Keratinocyte (primary cell): ENCODE measurements around the gene TICRR. TPM values are rescaled to one million over a fixed set of nuclear protein-coding genes. Genes with fewer than 3 reads are reported as not detected.

Source experiments
- DNase-seq: peaks from one replicate; pipeline ENCODE4 v3.0.0-alpha.2; 2011; ENCODE audit warnings: low read depth, missing footprints, low spot score
- FAIRE-seq: peaks from 2 replicates; lab custom pipeline; 2011; peaks lifted over from hg19 to GRCh38; lab: Jason Lieb, UNC
- H2AFZ ChIP-seq: 2 replicates; pipeline ENCODE4 v1.6.0; 2012; ENCODE audit warnings: low read length, control low read depth, inconsistent platforms; ENCODE audit not compliant: control insufficient read depth
- H3K27ac ChIP-seq: 2 replicates; pipeline ENCODE4 v1.5.1; 2011; ENCODE audit warnings: low read length; ENCODE audit not compliant: control insufficient read depth, insufficient read depth
- H3K27me3 ChIP-seq: 3 replicates; pipeline ENCODE4 v1.6.0; 2011; ENCODE audit warnings: low read length; ENCODE audit not compliant: control insufficient read depth, insufficient read depth; ENCODE audit errors: extremely low read depth
- H3K36me3 ChIP-seq, 2 experiments: 2 replicates in 1 of 2; 3 replicates in 1 of 2; pipeline ENCODE4 v1.5.1; 2011; ENCODE audit warnings: low read length in 2 of 2, mild to moderate bottlenecking in 1 of 2; ENCODE audit not compliant: control insufficient read depth in 2 of 2, insufficient read depth in 2 of 2; ENCODE audit errors: extremely low read depth in 1 of 2
- H3K4me1 ChIP-seq: 3 replicates; pipeline ENCODE4 v1.5.1; 2011; ENCODE audit warnings: low read length; ENCODE audit not compliant: control insufficient read depth, insufficient read depth; ENCODE audit errors: extremely low read depth
- H3K4me2 ChIP-seq: 3 replicates; pipeline ENCODE4 v1.6.0; 2011; ENCODE audit warnings: low read depth, low read length; ENCODE audit not compliant: control insufficient read depth, insufficient read depth; ENCODE audit errors: extremely low read depth
- H3K4me3 ChIP-seq, 3 experiments: fragments of 200-600 bp in 1 of 3; sonication (generic) in 1 of 3; 2 replicates in 2 of 3; 3 replicates in 1 of 3; pipeline ENCODE4 v1.5.1; 2011 to 2016; ENCODE audit warnings: low read length in 3 of 3, mild to moderate bottlenecking in 3 of 3, control low read depth in 2 of 3, inconsistent platforms in 1 of 3, low read depth in 1 of 3, mixed read lengths in 1 of 3, mixed run types in 1 of 3, moderate library complexity in 1 of 3; ENCODE audit not compliant: control insufficient read depth in 2 of 3, insufficient read depth in 2 of 3; ENCODE audit errors: extremely low read depth in 1 of 3
- H3K79me2 ChIP-seq: 2 replicates; pipeline ENCODE4 v1.6.0; 2012; ENCODE audit warnings: low read length; ENCODE audit not compliant: control insufficient read depth, insufficient read depth
- H3K9ac ChIP-seq: 3 replicates; pipeline ENCODE4 v1.6.0; 2011; ENCODE audit warnings: low read length; ENCODE audit not compliant: control insufficient read depth, insufficient read depth; ENCODE audit errors: extremely low read depth
- H3K9me1 ChIP-seq: 3 replicates; pipeline ENCODE4 v1.6.0; 2011; ENCODE audit warnings: low read length; ENCODE audit not compliant: control insufficient read depth, insufficient read depth; ENCODE audit errors: extremely low read depth
- H3K9me3 ChIP-seq: 2 replicates; pipeline ENCODE4 v1.5.1; 2012; ENCODE audit warnings: low read depth, low read length; ENCODE audit not compliant: control insufficient read depth
- H4K20me1 ChIP-seq: 3 replicates; pipeline ENCODE4 v1.6.0; 2011; ENCODE audit warnings: low read length; ENCODE audit not compliant: control insufficient read depth, insufficient read depth; ENCODE audit errors: extremely low read depth
- CTCF ChIP-seq, 3 experiments: IDR thresholded peaks in 1 of 3; conservative IDR thresholded peaks in 1 of 3; optimal IDR thresholded peaks in 1 of 3; 2 replicates in 2 of 3; 3 replicates in 1 of 3; pipeline versions ENCODE3 to v1.5.1; 2011; ENCODE audit warnings: low read length in 3 of 3, mild to moderate bottlenecking in 3 of 3, moderate library complexity in 2 of 3, control low read depth in 1 of 3, inconsistent platforms in 1 of 3; ENCODE audit not compliant: insufficient read depth in 2 of 3; ENCODE audit errors: extremely low read depth in 1 of 3
- EZH2 ChIP-seq: IDR thresholded peaks from one replicate; pipeline ENCODE4 v1.6.1; 2012; ENCODE audit warnings: inconsistent platforms, mild to moderate bottlenecking, low read length, moderate library complexity
- dilution Hi-C: fragments of 300-500 bp; cut with MboI; formaldehyde crosslinking; loops from one replicate; pipeline ENCODE4 v1.7.0; 2020; ENCODE audit warnings: low sequenced_read_pairs; ENCODE audit not compliant: extremely low pct_ligation_motif_present
- polyA plus RNA-seq, 5 experiments: library from polyadenylated mRNA; depleted of rRNA in 3 of 5; stranded (reverse) in 3 of 5; stranded (forward) in 1 of 5; unstranded in 1 of 5; fragments of >200 nt; gene quantifications; 1 replicate in 1 of 5; 2 replicates in 3 of 5; 3 replicates in 1 of 5; pipeline versions ENCODE4 v1.2.1 to v1.2.3, GENCODE V29; 2011 to 2012; ENCODE audit warnings: missing spikeins in 2 of 5, low read depth in 1 of 5, low replicate concordance in 1 of 5

Gene TICRR
- polyA plus RNA-seq, 1 donor (not counting 4 experiments of a cell fraction or from before 2014, with no cell fraction given) = 2.9 TPM

- Histone ChIP-seq H2AFZ (no peak overlapping the region), H3K9ac (no peak overlapping the region), H3K27ac (no peak overlapping the region), H3K4me2 (no peak overlapping the region), H3K79me2 (no peaks in the 10 kb centered on the region), H3K27me3 (peaks cover 5% of the 10 kb centered on the region), H3K36me3 (no peaks in the 10 kb centered on the region), H3K4me1 (no peaks in the 10 kb centered on the region), H4K20me1 (no peaks in the 10 kb centered on the region), H3K9me3 (no peaks in the 10 kb centered on the region), H3K9me1 (no peaks in the 10 kb centered on the region), H3K4me3 (no peak overlapping the region)
- dilution Hi-C loops = no loop called here
- TF ChIP-seq EZH2 (no peak), CTCF (optimal IDR thresholded peaks at IDR 0.05 in 1 of 3, IDR thresholded peaks at IDR 0.05 in 1 of 3, conservative IDR thresholded peaks at IDR 0.05 in 1 of 3; ENCODE audit: extremely low read depth in 1 of 3, insufficient read depth in 2 of 3, low read length in 3 of 3) (no peak)
- DNase-seq (no peak), FAIRE-seq (no peak)
Measured at GRCh38 chr15:89559769-89560264, 15.5 kb upstream of the TICRR start.

- Histone ChIP-seq H3K9ac (no peak overlapping the region), H3K4me3 (no peak overlapping the region), H3K9me3 (no peaks in the 10 kb centered on the region), H2AFZ (peak overlapping the region; percentile 88), H3K4me2 (peak overlapping the region; percentile 48), H3K27me3 (no peaks in the 10 kb centered on the region), H3K9me1 (no peaks in the 10 kb centered on the region), H3K27ac (no peak overlapping the region), H4K20me1 (no peaks in the 10 kb centered on the region), H3K79me2 (no peaks in the 10 kb centered on the region), H3K4me1 (peaks cover 5% of the 10 kb centered on the region), H3K36me3 (no peaks in the 10 kb centered on the region)
- DNase-seq (no peak), FAIRE-seq (peak; percentile 29)
- dilution Hi-C loops = no loop called here
- TF ChIP-seq EZH2 (no peak), CTCF (optimal IDR thresholded peaks at IDR 0.05 in 1 of 3, IDR thresholded peaks at IDR 0.05 in 1 of 3, conservative IDR thresholded peaks at IDR 0.05 in 1 of 3; ENCODE audit: extremely low read depth in 1 of 3, insufficient read depth in 2 of 3, low read length in 3 of 3) (no peak)
Measured at GRCh38 chr15:89566181-89566580, 9.1 kb upstream of the TICRR start.
